HUDEP-2 (cell line): Measurements from ENCODE around the gene KIRREL2.
"Not testable (repeated sequence)": the region's sequence is repeated elsewhere in the genome, so short reads cannot be mapped to it uniquely, and the experiment has no call there.

Experiments
- DNase-seq, 76 experiments: peaks; one replicate each; lab custom pipeline; 2025; ENCODE audit not compliant: unreplicated experiment in 76 of 76; lab: John Stamatoyannopoulos, UW

Gene KIRREL2

DNA sequence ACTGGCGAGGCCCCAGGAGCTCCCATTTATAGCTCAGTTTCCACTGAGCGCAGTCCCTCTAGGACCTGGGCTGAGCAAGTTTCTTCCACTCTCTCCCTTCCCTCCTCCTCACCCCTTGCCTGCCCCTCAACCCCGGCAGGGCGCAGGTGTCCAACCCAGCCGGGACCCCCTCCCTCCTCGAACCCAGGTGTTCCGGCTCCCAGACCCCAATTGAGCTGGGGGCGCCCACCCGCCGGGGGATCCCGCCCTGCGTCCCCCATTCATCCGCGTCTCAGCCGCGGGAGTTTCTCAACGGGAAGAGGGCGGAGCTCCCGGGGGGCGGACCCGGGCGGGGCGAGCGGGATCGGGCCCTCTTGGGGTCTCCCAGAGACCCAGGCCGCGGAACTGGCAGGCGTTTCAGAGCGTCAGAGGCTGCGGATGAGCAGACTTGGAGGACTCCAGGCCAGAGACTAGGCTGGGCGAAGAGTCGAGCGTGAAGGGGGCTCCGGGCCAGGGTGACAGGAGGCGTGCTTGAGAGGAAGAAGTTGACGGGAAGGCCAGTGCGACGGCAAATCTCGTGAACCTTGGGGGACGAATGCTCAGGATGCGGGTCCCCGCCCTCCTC, at the start of gene KIRREL2:
KIRREL2 (plus strand) TSS at position 366 of the 604 bp plus-strand sequence; CDS start at position 575, 209 bp downstream.
- no peak for DNase-seq

DNA sequence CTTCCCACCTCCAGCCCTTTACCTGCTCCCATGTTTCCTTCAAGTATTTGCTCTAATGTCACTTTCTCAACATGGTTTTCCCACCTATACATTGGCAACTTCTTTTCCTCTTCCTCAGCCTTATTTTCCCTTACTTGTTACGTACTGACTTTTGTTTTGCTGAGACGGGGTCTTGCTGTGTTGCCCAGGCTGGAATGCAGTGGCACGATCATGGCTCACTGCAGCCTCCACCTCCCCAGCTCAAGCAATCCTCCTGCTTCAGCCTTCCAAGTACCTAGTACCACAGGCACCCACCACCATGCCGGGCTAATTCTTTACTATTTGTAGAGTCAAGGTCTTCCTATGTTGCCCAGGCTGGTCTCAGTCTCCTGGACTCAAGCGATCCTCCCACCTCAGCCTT, 49.1 kb upstream of the KIRREL2 start:
- DNase-seq = no peak

DNA sequence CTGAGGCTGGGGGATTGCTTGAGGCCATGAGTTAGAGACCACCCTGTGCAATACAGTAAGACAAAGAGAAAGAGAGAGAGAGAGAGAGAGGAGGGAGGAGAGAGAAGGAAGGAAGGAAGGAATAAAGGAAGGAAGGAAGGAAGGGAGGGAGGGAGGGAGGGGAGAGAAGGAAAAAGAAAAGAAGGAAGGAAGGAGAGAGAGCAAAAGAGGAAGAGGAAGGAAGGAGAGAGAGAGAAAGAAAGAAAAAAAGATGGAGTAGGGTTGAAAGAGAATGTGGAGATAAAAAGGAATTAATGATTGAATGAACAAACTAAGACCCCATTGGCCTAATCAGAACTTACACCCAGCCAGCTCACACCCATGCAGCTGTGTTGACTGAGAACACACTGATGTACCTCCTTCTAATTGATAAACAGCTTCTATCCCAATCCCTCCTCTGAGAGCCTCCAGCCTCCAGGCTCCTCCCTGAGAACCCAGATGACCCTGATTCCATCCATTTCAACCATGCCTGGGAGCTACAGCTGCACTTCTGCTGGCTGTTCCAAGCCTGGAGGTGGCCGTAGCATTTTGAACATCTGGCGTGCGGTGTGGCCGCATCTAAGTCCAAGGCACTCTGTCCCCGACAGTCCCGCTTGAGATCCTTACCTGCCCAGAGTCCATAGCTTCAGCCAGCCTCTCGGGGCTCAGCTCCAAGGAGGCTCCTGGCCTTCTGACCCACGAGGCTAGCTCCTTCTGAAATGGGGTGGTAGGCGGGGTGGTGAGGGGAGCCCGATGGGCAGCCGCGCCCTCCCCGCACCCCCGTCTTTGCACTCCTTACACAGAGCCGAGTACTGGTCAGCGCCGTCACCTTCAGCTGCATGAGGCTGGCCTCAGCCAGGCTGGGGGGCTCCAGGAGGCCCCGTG, 45.1 kb upstream of the KIRREL2 start:
- DNase-seq = no peak

DNA sequence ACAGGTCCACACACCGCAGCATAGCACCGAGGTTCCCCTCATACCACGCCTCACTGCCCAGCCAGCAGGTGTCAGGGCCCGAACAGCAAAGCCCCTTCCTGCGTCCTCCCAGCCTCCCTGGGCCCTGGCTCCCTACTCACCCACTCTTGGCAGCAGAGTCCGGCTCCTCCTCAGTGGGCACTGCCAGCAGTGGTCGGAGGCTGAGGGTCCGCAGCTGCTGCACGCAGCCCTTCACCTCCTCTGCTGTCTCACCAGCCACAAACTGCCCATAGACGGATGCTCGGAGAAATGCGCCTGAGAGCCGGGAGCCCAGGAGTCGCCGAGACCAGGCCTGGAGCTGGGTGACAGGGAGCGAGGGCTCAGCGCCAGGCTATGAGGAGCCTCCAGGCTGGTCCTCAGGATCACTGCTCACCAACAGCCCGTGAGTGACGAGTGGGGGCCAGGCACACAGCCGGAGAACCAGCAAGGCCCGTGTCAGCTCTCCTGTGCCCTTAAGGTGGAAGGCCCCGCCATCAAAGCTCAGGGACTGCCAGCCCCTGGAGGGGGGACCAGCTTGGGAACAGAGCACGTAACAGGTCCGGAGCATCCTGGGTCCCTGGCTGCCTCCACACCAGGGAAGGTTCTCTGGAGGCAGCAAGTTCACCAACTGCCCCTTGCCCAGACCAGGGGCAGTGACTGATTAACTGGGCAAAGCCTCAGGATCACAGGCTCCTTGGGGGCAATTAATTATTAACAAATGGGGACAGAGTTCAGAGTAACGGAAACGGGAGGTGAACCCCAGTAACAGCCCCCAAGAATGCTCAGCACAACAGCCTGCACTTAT, 44.3 kb upstream of the KIRREL2 start, which contains the start of gene PRODH2:
PRODH2 (minus strand) TSS at position 626 of the 823 bp plus-strand sequence; CDS start at position 586, 40 bp downstream.
- DNase-seq = no peak

DNA sequence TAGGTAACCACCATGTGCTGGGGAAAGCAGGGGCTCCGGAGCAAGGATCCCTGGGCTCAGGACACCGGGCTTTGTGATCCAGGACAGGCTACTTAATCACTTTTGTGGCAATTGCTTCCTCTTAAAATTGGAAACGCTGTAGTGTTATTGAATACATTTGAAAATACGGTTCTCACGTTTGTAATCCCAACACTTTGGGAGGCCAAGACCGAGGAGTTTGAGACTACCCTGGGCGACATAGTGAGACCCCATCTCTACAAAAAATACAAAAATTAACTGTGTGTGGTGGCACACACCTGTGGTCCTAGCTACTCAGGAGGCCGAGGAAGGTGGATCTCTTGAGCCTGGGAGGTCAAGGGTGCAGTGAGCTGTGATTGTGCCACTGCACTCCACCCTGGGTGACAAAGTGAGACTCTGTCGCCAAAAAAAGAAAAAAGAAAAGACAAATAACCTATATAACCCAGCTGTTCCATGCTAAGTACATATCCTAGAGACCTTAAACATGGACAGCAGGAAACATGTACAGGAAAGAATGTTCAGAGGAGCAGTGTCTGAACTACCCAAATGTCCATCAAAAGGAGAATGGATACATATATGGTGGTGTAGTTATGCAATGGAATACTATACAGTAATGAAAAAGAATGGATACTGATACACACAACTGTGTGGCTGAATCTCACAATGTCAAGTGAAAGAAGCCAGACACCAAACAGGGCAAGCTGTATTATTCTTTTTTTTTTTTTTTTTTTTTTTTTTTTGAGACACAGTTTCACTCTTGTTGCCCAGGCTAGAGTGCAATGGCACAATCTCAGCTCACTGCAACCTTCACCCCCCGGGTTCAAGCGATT, 43.4 kb upstream of the KIRREL2 start:
- DNase-seq = no peak

DNA sequence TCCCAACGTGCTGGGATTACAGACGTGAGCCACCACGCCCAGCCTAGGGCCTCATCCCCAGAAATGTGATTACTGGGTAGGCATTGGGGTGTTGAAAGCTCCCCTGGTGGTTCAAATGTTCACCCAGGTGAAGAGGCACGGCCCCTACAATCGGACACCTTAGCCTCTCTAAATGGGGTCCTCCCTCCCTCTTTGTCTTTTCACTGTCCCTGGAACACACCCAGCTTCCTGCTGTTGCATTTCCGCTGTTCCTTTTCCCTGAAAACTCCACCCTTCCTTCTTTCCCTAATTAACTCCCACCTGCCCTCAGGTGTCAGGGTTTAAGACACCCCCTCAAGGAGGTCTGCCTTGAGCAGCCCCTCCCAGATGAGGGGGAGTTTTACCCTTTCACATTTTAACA, 40.4 kb upstream of the KIRREL2 start:
- no peak for DNase-seq

DNA sequence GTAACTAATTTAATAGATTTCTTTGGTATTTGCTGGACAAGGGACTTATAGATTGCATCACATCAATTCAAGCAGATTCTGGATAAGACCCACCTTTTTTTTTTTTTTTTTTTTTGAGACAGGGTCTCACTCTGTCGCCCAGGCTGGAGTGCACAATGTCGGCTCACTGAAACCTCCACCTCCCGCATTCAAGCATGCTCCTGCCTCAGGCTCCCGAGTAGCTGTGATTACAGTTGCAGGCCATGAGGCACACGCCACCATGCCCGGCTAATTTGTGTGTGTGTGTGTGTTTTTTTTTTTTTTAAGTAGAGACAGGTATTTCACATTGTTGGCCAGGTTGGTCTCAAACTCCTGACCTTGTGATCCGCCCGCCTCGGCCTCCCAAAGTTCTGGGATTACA, 39.9 kb upstream of the KIRREL2 start:
- DNase-seq = no peak

DNA sequence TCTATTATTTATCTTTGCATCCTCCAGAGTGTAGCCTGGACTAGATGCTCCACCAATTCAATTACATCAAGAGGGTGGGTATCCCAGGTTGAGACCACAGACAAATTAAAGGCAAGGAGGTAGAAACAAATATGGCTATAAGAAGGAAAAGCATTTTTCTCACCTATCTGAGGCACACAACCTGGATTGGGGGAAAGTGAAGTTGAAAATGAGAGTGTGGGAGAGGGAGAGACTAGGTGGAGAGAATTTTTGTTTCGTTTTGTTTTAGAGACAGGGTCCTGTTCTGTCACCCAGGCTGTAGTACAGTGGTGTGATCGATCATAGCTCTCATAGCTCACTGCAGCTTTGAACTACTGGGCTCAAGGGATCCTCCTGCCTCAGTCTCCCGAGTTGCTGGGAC, 38.3 kb upstream of the KIRREL2 start:
- DNase-seq = no peak

DNA sequence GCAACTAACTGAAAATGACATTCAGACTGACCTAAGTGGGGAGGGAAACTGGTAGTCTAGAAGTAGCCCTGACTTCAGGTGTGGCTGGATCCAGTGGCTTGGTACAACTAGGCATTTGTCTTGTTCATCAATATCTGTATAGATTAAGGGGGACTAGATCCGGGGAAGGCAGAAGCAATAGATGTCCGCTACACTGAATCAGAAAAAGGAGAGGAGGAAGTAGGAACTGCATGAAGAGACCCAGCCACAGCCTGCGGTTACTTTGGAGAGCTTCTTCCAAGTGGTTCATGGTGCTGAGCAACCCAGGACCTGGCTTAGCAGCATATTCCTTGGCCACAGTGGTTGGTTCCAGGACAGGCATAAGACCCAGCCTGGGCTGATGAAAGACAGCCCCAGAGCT, 34.1 kb upstream of the KIRREL2 start:
- DNase-seq = no peak

DNA sequence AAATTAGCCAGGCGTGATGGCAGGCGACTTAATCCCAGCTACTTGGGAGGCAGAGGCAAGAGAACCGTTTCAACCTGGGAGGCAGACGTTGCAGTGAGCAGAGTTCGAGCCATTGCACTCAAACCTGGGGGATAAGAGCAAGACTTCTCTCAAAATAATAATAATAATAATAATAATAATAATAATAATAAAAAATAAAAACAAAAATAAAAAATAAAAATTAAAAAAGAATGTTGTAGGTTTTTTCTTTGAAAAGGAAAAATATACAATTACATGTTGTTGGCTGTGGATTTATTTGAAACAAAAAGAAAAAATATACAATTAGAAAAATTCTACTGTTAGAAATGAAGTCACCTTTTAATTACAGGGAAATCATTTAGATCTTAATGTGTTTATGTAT, 32.6 kb upstream of the KIRREL2 start:
- DNase-seq = no peak

DNA sequence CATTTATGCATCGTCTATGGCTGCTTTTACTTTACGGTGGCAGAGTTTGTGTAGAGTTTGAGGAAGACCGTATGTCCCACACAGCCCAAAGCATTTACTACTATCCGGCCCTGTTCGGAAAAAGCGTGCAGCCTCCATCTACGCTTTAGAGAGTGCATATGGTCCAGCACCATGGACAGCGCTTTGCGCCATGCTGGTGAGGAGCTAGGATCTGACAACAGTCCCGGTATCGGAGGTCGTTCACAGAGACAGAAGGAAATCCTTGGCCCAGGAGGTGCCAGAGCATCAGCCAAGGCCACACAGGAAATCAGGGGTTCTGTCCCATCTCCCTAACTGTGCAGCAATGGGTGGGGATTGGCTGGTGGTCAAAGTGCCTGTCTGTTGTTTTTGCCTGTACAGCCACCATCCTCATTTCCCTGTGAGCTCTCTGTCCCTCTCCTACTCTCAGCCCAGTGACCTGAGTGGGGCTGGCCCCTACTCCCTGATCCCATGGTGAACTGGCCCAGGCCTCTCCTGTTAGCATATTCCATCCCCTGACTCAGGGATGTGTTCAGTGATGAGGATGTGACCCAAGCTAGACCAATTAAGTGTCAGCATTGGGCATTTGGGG, 27.9 kb upstream of the KIRREL2 start:
- DNase-seq = peak in 54 of 76 experiments; percentile 14 to 75 (median 49)

DNA sequence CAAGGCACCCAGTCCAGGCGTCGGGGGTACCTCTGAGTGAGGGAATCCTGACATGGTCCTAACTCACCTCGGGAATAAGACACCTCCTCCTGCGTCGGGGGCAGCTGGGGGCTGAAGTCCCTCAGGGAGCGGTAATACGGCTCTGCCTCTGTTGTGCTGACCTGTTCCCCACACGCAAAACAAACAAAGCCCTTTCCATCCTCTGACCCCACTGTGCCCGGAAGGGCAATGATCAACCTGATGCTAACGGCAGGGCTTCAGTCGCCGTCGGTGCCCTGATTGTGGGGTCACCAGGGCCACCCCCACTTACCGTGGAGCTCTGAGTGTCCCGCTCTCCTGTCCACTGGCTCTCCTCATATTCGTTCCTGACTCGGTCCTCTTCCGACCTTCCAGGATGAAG, 25.7 kb upstream of the KIRREL2 start:
- no peak for DNase-seq

DNA sequence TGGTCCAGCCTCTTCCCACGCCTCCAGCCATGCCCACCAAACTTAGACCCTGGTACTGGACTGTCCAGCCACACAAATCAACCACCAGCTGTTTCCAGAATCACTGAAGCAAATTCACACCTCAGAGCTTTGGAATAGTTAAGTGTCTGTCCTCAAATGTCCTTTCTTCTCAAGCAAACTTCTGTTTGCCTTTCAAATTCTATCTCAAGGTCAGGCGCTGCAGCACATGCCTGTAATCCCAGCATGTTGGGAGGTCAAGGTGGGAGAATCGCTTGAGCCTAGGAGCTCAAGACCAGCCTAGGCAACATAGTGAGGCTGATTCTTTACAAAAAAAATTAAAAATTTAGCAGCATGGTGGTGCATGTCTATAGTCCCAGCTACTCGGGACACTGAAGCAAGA, 24.7 kb upstream of the KIRREL2 start:
- no peak for DNase-seq

DNA sequence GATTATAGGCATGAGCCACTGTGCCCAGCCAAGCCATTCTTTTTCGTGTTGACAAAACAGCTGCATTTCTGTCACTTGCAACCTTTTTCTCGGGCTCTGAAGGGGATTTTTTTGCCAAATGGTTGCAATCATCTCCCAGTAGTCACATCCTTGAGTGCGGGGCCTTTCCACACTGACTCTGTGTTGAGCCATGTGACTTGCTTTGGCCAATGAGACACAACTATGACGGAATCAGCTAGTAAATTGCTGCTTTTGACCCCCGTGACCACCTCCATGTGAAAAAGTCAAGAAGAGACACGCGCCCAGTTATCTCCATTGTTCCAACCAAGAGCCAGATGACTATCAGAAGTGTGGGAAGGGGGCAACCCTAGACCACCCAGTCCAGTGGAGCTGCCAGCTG, 22.7 kb upstream of the KIRREL2 start:
- DNase-seq = no peak

DNA sequence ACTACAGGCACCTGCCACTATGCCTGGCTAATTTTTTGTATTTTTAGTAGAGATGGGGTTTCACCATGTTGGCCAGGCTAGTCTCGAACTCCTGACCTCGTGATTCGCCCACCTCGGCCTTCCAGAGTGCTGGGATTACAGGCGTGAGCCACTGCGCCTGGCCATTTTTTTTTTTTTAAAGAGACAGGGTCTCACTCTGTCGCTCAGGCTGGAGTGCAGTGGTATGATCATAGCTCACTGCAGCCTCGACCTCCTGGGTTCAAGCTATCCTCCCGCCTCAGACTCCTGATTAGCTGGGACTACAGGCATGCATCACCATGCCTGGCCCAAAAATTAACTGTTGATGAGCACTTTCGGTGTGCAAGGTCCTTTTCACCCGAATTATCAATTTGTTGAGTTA, 20.6 kb upstream of the KIRREL2 start:
- DNase-seq = not testable (repeated sequence)

DNA sequence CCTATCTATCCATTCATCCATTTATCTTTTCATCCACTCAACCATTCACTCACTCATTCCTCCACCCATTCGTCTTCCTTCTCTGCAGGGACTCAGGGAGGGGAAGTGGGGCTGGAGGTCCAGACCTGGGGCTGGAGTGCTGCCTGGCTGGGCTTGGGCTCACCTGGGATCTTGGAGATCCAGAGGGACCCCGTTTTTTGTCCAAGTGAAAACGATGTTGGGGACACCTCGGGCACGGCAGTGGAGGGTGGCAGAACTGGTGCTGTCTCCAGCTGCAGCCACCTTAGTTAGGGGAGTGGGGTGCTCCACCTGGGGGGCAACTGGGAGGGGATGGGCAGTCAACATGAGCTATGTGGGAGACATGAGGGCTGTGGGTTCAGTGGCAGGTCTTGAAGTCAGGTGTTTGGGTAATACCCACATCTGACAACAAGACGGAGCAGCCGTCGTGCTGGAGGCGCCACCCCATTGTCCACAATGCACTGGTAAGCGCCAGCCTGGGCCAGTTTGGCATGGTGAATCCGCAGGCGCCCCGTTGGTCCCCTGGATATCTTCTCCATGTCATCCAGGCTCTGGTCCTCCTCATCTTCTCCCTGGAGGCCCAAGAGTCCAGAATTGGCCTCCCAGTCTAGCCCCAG, 14.6 kb upstream of the KIRREL2 start:
- no peak for DNase-seq

DNA sequence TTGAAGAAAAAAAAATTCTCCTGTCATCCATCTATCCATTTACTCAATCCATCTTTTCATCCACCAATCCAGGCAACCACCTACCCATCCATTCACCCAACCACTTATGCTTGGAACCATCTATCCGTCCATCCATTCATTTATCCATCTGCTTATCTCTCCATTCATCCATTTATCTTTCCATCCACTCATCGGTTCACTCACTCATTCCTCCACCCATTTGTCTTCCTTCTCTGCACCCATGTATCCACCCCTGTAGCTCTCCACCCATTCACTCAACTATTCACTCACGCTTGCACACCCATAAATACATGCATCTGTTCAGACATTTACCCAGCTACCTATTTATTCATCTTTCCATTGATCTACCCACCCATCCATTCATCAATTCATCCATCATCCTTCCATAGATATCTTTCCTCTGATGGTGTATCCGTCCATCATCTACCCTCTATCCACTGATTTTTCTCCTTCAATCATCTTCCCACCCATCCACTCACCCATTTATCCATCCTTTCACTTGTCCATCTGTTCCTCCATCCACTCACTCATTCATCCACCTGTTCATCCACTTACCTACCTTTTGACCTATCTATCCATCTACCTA, 13.9 kb upstream of the KIRREL2 start:
- DNase-seq = no peak

DNA sequence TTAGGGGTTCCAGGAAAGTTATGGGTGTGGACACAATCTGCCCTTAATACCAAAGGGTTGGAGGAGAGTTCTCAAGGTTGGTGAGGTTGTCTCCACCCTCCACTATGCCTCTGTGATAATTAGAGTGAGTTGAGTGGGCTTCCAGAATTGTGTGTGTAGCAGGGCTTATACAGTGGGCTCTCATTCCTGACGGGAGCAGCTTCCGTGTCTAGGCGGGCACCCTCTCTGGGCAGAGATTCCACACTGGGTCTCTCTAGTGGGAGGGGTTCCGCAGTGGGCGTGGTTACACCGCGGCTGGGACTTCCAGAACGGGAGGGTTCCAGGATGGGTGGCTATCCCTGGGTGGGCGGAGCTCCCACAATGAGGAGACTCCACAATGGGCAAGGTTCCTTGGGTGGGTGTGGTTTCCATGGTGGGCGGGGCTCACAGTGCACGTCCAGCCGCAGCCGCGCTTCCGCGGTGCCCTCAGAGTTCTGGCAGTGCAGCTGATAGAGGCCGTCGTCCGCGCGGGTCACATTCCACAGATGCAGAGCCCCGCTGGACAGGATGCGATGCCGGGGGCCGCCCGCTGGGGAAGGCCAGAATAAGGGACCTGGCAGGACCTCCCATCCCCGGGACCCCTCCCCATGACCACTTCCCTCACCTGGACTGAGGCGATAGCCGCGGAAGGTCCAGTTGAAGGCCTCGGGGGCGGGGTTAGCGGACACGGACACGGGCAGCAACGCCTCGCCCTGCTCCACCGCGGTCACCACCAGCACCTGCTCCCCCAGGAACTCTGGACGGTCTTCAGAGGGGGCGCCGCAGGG, 12.8 kb upstream of the KIRREL2 start:
- DNase-seq = peak in 30 of 76 experiments; percentile 4 to 55 (median 35)
